Tibial nerve (tissue), 3 donors: Measurements from ENCODE around the gene WSB2.

Source experiments
- CTCF ChIP-seq, 5 experiments: fragments of 200-600 bp in 3 of 5; fragments of 450-650 bp in 2 of 5; sonication (generic) in 3 of 5; IDR thresholded peaks; one replicate each; pipeline ENCODE4 v1.5.1; 2016 to 2019; ENCODE audit warnings: antibody characterized with exemption in 5 of 5, mild to moderate bottlenecking in 3 of 5, moderate library complexity in 2 of 5
- POLR2A ChIP-seq, 2 donors: fragments of 450-650 bp; IDR thresholded peaks; one replicate each; pipeline ENCODE4 v1.6.1; 2017; ENCODE audit warnings: antibody characterized with exemption in 2 of 2, mild to moderate bottlenecking in 2 of 2, moderate library complexity in 2 of 2

DNA sequence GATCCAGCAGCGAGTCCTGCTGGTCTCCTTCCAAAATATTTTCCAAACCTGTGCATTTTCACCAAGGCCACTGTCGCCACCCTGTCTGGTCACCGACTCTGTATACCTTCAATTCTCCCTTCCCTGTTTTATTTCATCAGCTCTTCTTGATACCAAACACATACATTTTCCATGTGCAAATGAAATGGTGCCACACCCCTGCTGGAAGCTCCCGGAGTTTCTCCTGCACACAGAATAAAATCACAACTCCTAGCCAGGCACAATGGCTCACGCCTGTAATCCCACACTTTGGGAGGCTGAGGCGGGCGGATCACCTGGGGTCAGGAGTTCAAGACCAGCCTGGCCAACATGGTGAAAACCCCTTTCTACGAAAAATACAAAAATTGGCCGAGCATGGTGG is 28.8 kb upstream of the WSB2 start:
- TF ChIP-seq CTCF (IDR thresholded peaks at IDR 0.05): no peak
- TF ChIP-seq POLR2A (IDR thresholded peaks at IDR 0.05): no peak
